Right cardiac atrium (tissue), 5 donors: ENCODE data around the gene SSX3. TPM values are rescaled to one million over a fixed set of nuclear protein-coding genes. Genes with fewer than 3 reads are reported as not detected.
"Not testable (repeated sequence)": the region's sequence is repeated elsewhere in the genome, so short reads cannot be mapped to it uniquely, and the experiment has no call there.

Experiments
- ATAC-seq, 2 donors: fragments of 200-7000 bp; cut with Tn5 transposase; one replicate each; pipeline versions ENCODE4 v1.8.0 to v1.9.1; 2020; ENCODE audit warnings: moderate library complexity in 2 of 2, mild to moderate bottlenecking in 1 of 2
- DNase-seq, 3 donors: peaks; one replicate each; pipeline ENCODE4 v3.0.0-alpha.2; 2020
- H3K27ac ChIP-seq: one replicate; pipeline ENCODE4 v1.5.1; 2013; ENCODE audit warnings: mild to moderate bottlenecking, low read length, control low read depth, moderate library complexity
- H3K27me3 ChIP-seq: one replicate; pipeline ENCODE4 v1.6.1; 2013; ENCODE audit not compliant: control insufficient read depth, insufficient read depth
- H3K4me1 ChIP-seq: one replicate; pipeline ENCODE4 v1.6.1; 2013; ENCODE audit warnings: low read length; ENCODE audit not compliant: control insufficient read depth, insufficient read depth
- H3K4me3 ChIP-seq: one replicate; pipeline ENCODE4 v1.5.1; 2013; ENCODE audit warnings: low read length, control low read depth
- H3K9me3 ChIP-seq: one replicate; pipeline ENCODE4 v1.6.1; 2013; ENCODE audit warnings: low read length; ENCODE audit not compliant: control insufficient read depth
- WGBS: extraction: QIAGEN DNeasy Blood & Tissue Kit; methylation state at CpG from one replicate; pipeline ENCODE4 v1.1.7; 2013; 5-methylcytosine and 5-hydroxymethylcytosine counted together
- intact Hi-C, 4 donors: fragments of 100-400 bp; cut with DNase I; formaldehyde crosslinking; loops; one replicate each; pipeline versions ENCODE4 v1.11.0 to v1.14.0; 2022 to 2023
- long read RNA-seq, 4 donors: library from polyadenylated mRNA; unstranded; transcript quantifications; one replicate each; pipeline ENCODE4 v2.0.0, GENCODE V29; 2020 to 2021
- polyA plus RNA-seq: library from polyadenylated mRNA; stranded (reverse); fragments of 200-250 nt; gene quantifications from one replicate; pipeline ENCODE4 v1.2.3, GENCODE V29; 2013
- total RNA-seq, 4 donors: library from RNA; stranded (reverse); fragmentation: NEBNext Ultra II Directional; extraction: Animal tissue kit (Norgen Biotek cat#: 25700); gene quantifications; one replicate each; pipeline ENCODE4 v1.2.1, GENCODE V29; 2021
- donor health status: healthy with polysubstance abuse.
- donor health status: DM: no; HTN: yes; CAD: no.
- donor health status: DM: no; HTN: no; CAD: no.
- donor health status: DM: no; HTN: yes; CAD: no; lungs with severe emphysema.
- donor health status: DM: yes; HTN: yes; CAD: no.

Gene SSX3
- total RNA-seq (not detected), polyA plus RNA-seq (not detected)
- long read RNA-seq, donor 1 = 0 reads
- long read RNA-seq, donor 2 = 0 reads
- long read RNA-seq, donor 3 = 0 reads
- long read RNA-seq, donor 4 = 0 reads

DNA sequence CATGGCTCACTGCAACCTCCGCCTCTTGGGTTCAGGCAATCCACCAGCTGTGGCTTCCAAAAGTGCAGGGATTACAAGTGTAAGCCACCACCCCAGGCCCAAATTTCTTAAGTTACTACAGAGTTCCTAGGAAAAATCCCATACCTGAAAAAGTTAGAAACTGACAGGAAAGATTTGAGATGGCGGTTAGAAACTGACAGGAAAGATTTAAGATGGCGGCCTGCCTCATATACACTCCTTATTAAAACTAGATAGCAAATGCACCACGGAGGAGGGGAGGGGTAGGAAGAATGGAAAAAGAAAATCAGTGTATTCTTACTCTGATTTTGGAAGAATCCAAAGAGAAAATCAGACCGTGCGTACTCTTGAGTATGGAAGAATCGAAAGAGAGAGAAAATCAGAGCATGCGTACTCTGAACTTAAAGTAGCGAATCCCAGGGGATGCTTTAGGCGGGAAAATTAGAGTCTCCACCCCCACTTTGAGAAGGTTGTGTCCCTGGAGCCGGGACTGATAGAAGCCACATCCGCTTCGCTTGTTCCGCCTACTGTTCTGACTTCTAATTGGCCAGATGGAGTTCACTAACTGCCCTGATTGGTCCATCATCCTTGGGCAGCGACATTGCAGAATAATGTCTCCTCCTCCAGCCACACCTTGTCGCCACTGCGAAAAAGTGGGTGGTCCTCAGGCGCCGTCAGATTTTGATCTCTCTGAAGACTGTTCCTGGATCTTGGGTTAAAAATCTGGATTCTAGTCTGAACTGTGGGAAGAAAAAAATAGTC, at the start of gene SSX3:
Gene SSX3 (minus strand): TSS at position 389 of the 780 bp plus-strand sequence. CDS start 1,454 bp downstream, outside the sequence.
- H3K27me3 ChIP-seq, ATAC-seq, intact Hi-C loops, DNase-seq, H3K9me3 ChIP-seq, H3K4me1 ChIP-seq, H3K4me3 ChIP-seq, H3K27ac ChIP-seq: not testable (repeated sequence)
- 90% methylated on average over 15 of the region's 19 CpGs for WGBS

DNA sequence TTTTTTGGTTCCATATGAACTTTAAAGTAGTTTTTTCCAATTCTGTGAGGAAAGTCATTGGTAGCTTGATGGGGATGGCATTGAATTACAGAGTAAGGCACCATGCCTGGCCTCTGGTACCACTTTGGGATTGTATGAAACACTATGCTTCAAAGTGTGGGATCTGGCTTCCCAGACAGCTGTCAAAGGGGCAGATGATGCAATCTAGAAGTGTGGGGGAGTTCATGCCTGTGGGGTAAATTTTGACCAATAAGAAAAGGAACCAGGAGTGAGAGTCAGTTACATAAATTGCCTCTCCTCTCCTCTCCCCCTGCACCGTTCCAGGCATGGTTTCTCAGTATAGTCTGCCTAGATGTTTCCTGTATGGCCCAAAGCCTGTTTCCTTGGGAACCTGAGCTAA, 41.3 kb upstream of the SSX3 start:
- intact Hi-C loops, H3K4me3 ChIP-seq, H3K27ac ChIP-seq, H3K27me3 ChIP-seq, H3K4me1 ChIP-seq, H3K9me3 ChIP-seq, ATAC-seq, DNase-seq: not testable (repeated sequence)
- 29% methylated on average over 1 of the region's 1 CpG for WGBS

DNA sequence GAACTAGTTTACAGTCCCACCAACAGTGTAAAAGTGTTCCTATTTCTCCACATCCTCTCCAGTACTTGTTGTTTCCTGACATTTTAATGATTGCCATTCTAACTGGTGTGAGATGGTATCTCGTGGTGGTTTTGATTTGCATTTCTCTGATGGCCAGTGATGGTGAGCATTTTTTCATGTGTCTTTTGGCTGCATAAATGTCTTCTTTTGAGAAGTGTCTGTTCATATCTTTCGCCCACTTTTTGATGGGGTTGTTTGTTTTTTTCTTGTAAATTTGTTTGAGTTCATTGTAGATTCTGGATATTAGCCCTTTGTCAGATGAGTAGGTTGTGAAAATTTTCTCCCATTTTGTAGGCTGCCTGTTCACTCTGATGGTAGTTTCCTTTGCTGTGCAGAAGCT, 40.4 kb upstream of the SSX3 start:
- H3K9me3 ChIP-seq, H3K27me3 ChIP-seq, H3K4me3 ChIP-seq, ATAC-seq, H3K4me1 ChIP-seq, DNase-seq, H3K27ac ChIP-seq, intact Hi-C loops: not testable (repeated sequence)
- 76% methylated on average over 1 of the region's 2 CpGs for WGBS

GRCh38 chrX:48383239-48383638, 26.7 kb upstream of the SSX3 start, which contains the start of gene SSX4:
Gene SSX4, plus strand, starts transcription at chrX:48383539. Its CDS starts 515 bp downstream, at chrX:48384054.
- H3K9me3 ChIP-seq, ATAC-seq, H3K27ac ChIP-seq, H3K4me1 ChIP-seq, DNase-seq, H3K4me3 ChIP-seq, H3K27me3 ChIP-seq, intact Hi-C loops: not testable (repeated sequence)
- WGBS = no CpG with 5 or more reads among the region's 16 CpGs

DNA sequence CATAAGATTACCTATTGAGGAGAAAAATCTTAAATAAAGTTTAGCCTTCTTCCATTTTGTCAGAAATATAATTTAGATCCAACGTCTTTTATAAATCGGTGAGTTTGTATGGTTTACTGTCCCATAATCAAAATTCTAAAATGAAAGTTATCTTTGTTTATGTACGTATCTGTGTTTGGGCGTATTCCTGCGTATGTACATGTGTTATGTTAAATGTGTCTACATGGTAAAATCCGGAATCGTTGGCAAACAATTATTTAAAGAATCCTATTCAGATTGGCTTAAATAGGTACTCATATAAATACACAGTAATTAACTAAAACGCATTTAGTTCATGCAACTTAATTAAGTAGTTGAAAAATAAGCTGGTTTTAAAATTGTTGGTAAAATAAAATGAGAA, 13.9 kb upstream of the SSX3 start:
- H3K4me3 ChIP-seq, intact Hi-C loops, ATAC-seq, H3K9me3 ChIP-seq, DNase-seq, H3K4me1 ChIP-seq, H3K27me3 ChIP-seq, H3K27ac ChIP-seq: not testable (repeated sequence)
- WGBS = no CpG with 5 or more reads among the region's 8 CpGs

- H3K4me3 ChIP-seq, H3K4me1 ChIP-seq, H3K27me3 ChIP-seq, intact Hi-C loops, ATAC-seq, H3K9me3 ChIP-seq, DNase-seq, H3K27ac ChIP-seq: not testable (repeated sequence)
- no CpG with 5 or more reads among the region's 12 CpGs for WGBS
These were observed 11.4 kb upstream of the SSX3 start for GRCh38 chrX:48367717-48368408.

- H3K4me1 ChIP-seq, ATAC-seq, H3K27me3 ChIP-seq, DNase-seq, H3K9me3 ChIP-seq, intact Hi-C loops, H3K27ac ChIP-seq, H3K4me3 ChIP-seq: not testable (repeated sequence)
- 68% methylated on average over 6 of the region's 6 CpGs for WGBS
These were observed 2.8 kb upstream of the SSX3 start for GRCh38 chrX:48359281-48359680.

- no peaks in the 10 kb centered on the region for H3K9me3 ChIP-seq
- H3K27me3 ChIP-seq = no peaks in the 10 kb centered on the region
- H3K27ac ChIP-seq = no peak overlapping the region
- intact Hi-C loops = no loop called here
- no peak for ATAC-seq
- WGBS = 97% methylated on average over 8 of the region's 8 CpGs
- DNase-seq = no peak
- H3K4me3 ChIP-seq = no peak overlapping the region
- no peaks in the 10 kb centered on the region for H3K4me1 ChIP-seq
These were observed 1.2 kb upstream of the SSX3 start for GRCh38 chrX:48357681-48358080.

- H3K9me3 ChIP-seq = not testable (repeated sequence)
These were observed 10.4 kb downstream of the SSX3 start for GRCh38 chrX:48346059-48346458.

GRCh38 chrX:48313996-48314395, 42.5 kb downstream of the SSX3 start:
- DNase-seq, H3K4me3 ChIP-seq, H3K4me1 ChIP-seq, H3K27me3 ChIP-seq, ATAC-seq, H3K27ac ChIP-seq, intact Hi-C loops, H3K9me3 ChIP-seq: not testable (repeated sequence)
- whole genome bisulfite sequencing = 64% methylated on average over 2 of the region's 2 CpGs

More at GRCh38 chrX:48346059-48346458, 10.4 kb downstream of the SSX3 start:
- intact Hi-C loops, H3K27ac ChIP-seq, DNase-seq, H3K4me1 ChIP-seq, ATAC-seq, H3K27me3 ChIP-seq, H3K4me3 ChIP-seq: not testable (repeated sequence)
- WGBS = 39% methylated on average over 8 of the region's 8 CpGs

- Histone ChIP-seq H3K4me3 (no peak overlapping the region), H3K9me3 (no peaks in the 10 kb centered on the region), H3K27ac (no peak overlapping the region), H3K4me1 (no peaks in the 10 kb centered on the region), H3K27me3 (no peaks in the 10 kb centered on the region)
- intact Hi-C loops = no loop called here
- 87% methylated on average over 11 of the region's 11 CpGs for WGBS
- ATAC-seq = no peak
- DNase-seq = no peak
These were observed 50.3 kb downstream of the SSX3 start for GRCh38 chrX:48306175-48306574.
